ENCODE data around the gene FBXO44. TPM values are rescaled to one million over a fixed set of nuclear protein-coding genes. Genes with fewer than 3 reads are reported as not detected.

Gene FBXO44
- total RNA-seq, 1 donor from 2014 or later, result 24.2 TPM

DNA sequence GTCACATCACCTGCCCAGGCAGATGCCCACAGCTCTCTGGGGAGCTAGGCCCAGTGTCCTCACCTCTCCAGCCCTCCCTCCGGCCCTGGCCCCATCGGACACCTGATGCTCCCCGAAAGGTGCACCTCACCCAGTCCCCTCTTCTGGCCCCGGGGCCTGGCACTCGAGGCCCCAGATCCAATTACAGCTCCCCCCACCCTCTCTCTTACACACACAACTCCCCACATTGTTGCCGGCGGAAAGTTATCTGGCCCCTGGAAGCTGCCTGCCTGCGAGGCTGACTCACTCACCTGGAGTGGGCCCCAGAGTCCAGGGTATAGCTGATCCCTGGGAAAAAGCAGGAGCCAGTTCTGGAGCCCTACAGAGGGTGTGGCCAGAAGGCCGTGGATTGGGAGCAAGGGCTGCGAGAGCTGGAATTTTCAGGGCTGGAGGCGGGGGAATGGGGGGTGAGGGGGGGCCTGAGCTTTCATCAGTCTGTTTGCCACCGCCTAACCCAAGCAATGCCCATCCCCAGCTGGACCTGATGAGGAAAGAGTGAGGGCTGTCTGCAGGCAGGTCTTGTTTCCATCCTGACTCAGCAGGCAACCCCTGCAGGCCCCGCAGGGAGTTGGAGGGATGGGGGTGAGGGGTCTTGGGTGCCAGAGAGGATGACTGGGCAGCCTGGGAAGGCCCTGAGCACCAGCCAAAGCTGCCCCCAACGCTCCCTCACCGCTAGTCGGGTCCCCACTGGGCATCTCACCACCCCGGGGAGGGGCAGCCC, 1.4 kb upstream of the FBXO44 start:
- Mint-ChIP-seq H3K4me3 (peak overlapping the region; percentile 53), H3K36me3 (ENCODE audit: low read depth) (peaks cover 2% of the 10 kb centered on the region), H3K4me1 (ENCODE audit: low read depth) (peaks cover 23% of the 10 kb centered on the region), H3K27me3 (ENCODE audit: insufficient read depth) (peaks cover 17% of the 10 kb centered on the region), H3K27ac (no peak overlapping the region), H3K9me3 (no peaks in the 10 kb centered on the region)
- no peak for DNase-seq (ENCODE audit: low spot score)
- intact Hi-C loops (cut with micrococcal nuclease), result loop anchor here (5.0 kb wide), 2 partner anchors 154 to 254 kb away; partner anchors contain the start of genes CLCN6 and MTHFR

DNA sequence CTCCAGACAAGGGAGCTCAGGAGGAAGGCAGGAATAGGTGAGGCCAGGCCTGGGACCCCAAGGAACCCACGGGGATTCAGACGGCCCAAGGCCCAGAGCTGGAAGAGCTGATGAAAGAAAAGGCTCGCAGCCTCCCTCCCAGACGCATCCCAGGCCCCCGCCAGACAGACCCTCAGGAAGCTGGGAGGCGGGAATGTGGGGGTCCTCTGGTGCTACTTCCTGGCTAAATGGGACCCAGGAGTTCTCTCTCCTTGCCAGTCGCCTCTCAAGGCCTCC, 878 bp upstream of the FBXO44 start:
- peak overlapping the region; percentile 53 for H3K4me3 Mint-ChIP-seq
- intact Hi-C loops (cut with micrococcal nuclease), result loop anchor here (1.0 to 5.0 kb wide), 5 partner anchors 11 to 254 kb away; partner anchors contain the start of genes AGTRAP, CLCN6, FBXO6 and MAD2L2
- no peaks in the 10 kb centered on the region for H3K9me3 Mint-ChIP-seq
- DNase-seq (ENCODE audit: low spot score), result no peak
- H3K27me3 Mint-ChIP-seq (ENCODE audit: insufficient read depth), result peaks cover 17% of the 10 kb centered on the region
- peaks cover 3% of the 10 kb centered on the region for H3K36me3 Mint-ChIP-seq (ENCODE audit: low read depth)
- peaks cover 23% of the 10 kb centered on the region for H3K4me1 Mint-ChIP-seq (ENCODE audit: low read depth)
- H3K27ac Mint-ChIP-seq, result no peak overlapping the region

DNA sequence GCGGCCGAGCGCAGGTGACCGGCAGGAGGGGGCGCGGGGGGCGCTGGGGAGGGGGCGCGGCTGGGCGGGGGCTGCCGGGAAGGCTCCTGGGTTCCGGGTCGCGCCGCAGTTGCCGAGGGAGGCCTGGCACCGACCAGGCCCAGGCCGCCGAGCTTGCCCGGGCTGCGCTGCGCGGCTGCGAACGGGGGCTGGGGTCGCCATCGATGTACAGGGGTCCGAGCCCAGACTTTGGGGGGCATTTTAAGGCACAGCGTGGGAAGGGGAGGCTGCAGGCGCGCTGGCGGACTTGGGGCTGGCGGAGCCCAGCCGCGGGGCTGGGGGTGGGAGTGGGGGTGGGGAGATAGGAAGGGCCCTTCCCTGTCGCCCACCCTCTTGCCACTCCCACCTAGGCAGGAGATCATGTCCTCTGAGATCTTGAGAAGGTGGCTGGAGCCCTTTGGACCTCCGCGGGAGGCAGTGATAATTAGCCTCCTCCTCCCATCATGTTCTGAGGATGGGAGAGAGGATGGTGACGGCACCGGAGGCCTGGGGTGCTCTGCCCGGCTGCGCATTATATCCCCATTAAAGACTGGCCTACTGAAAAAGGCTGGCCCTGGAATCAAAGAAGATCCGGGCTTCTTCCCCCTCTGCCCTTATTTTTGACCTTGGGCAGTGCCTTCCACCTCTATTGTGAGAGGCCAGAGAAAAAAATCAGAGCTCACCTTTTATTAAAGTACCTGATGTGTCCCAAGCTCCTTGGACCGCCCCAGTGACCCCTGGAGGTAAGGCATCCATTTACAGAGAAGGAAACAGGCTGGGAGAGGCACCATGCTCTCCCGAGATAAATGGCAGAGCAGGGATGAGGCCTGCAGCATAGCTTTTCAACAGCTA, 497 bp downstream of the FBXO44 start:
- Mint-ChIP-seq H3K9me3 (no peaks in the 10 kb centered on the region), H3K36me3 (ENCODE audit: low read depth) (peaks cover 8% of the 10 kb centered on the region), H3K27ac (no peak overlapping the region), H3K4me1 (ENCODE audit: low read depth) (peaks cover 17% of the 10 kb centered on the region), H3K4me3 (peak overlapping the region; percentile 77), H3K27me3 (ENCODE audit: insufficient read depth) (peaks cover 14% of the 10 kb centered on the region)
- no peak for DNase-seq (ENCODE audit: low spot score)
- intact Hi-C loops (cut with micrococcal nuclease), result loop anchor here (1.0 to 5.0 kb wide), 5 partner anchors 9 to 252 kb away; partner anchors contain the start of genes AGTRAP, CLCN6, FBXO6 and MAD2L2

DNA sequence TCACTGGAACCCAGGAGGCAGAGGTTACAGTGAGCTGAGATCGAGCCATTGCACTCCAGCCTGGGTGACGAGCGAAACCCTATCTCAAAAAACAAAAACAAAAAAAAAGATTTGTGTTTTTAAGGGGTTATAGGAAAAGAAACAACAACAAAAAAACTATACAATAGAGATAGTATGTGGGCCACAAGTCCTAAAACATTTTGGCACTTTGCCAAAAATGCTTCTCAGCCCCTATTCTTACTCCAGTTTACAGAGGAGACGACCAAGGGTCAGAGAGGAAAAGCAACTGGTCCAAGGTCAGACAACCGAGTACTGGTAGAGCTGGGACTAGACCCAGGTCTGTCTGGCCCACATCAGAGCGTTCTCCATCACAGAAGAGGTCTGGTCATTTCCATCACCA, 3.0 kb downstream of the FBXO44 start:
- Mint-ChIP-seq H3K36me3 (ENCODE audit: low read depth) (peaks cover 11% of the 10 kb centered on the region), H3K4me1 (ENCODE audit: low read depth) (peaks cover 9% of the 10 kb centered on the region), H3K27me3 (ENCODE audit: insufficient read depth) (no peaks in the 10 kb centered on the region), H3K27ac (no peak overlapping the region), H3K4me3 (no peak overlapping the region), H3K9me3 (no peaks in the 10 kb centered on the region)
- no peak for DNase-seq (ENCODE audit: low spot score)
- intact Hi-C loops (cut with micrococcal nuclease), result no loop called here

DNA sequence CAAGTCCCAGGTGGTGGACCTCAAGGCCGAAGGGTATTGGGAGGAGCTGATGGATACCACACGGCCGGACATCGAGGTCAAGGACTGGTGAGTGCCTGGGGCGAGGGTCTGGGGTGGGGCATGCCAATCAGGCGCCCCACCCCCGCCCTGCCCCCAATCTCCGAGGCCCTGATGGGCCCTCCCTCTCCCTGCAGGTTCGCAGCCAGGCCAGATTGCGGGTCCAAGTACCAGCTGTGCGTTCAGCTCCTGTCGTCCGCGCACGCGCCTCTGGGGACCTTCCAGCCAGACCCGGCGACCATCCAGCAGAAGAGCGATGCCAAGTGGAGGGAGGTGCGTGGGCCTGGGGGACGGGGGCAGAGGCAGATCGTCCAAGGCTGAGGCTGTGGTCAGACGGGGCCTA, 3.9 kb downstream of the FBXO44 start:
- H3K27ac Mint-ChIP-seq, result no peak overlapping the region
- peaks cover 12% of the 10 kb centered on the region for H3K36me3 Mint-ChIP-seq (ENCODE audit: low read depth)
- H3K4me3 Mint-ChIP-seq, result no peak overlapping the region
- no peaks in the 10 kb centered on the region for H3K27me3 Mint-ChIP-seq (ENCODE audit: insufficient read depth)
- peaks cover 9% of the 10 kb centered on the region for H3K4me1 Mint-ChIP-seq (ENCODE audit: low read depth)
- intact Hi-C loops (cut with micrococcal nuclease), result no loop called here
- DNase-seq (ENCODE audit: low spot score), result no peak
- no peaks in the 10 kb centered on the region for H3K9me3 Mint-ChIP-seq

DNA sequence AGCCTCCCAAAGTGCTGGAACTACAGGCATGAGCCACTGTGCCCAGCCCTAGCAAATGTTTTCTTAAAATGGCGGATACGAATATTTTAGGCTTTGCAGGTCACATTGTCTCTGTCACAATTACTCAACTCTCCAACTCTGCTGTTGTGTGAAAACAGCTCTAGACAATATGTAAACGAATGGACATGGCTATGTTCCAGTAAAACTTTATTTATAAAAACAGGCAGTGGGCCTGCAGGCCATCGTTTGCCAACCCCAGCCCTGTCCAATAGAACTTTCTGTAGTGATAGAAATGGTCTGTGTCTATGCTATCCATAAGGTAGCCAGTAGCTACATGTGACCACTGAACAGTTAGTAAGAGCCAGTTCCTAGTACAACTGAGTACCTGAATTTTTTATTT, 5.1 kb downstream of the FBXO44 start:
- Mint-ChIP-seq H3K27me3 (ENCODE audit: insufficient read depth) (no peaks in the 10 kb centered on the region), H3K9me3 (no peaks in the 10 kb centered on the region), H3K27ac (no peak overlapping the region), H3K4me1 (ENCODE audit: low read depth) (peaks cover 9% of the 10 kb centered on the region), H3K36me3 (ENCODE audit: low read depth) (peaks cover 12% of the 10 kb centered on the region), H3K4me3 (no peak overlapping the region)
- no peak for DNase-seq (ENCODE audit: low spot score)
- intact Hi-C loops (cut with micrococcal nuclease), result no loop called here

- DNase-seq (ENCODE audit: low spot score), result no peak
- Mint-ChIP-seq H3K4me1 (ENCODE audit: low read depth) (no peaks in the 10 kb centered on the region), H3K36me3 (ENCODE audit: low read depth) (peaks cover 12% of the 10 kb centered on the region), H3K9me3 (no peaks in the 10 kb centered on the region), H3K4me3 (no peak overlapping the region), H3K27ac (no peak overlapping the region), H3K27me3 (ENCODE audit: insufficient read depth) (no peaks in the 10 kb centered on the region)
- intact Hi-C loops (cut with micrococcal nuclease), result no loop called here
Observed at GRCh38 chr1:11661103-11661502, 6.4 kb downstream of the FBXO44 start.

DNA sequence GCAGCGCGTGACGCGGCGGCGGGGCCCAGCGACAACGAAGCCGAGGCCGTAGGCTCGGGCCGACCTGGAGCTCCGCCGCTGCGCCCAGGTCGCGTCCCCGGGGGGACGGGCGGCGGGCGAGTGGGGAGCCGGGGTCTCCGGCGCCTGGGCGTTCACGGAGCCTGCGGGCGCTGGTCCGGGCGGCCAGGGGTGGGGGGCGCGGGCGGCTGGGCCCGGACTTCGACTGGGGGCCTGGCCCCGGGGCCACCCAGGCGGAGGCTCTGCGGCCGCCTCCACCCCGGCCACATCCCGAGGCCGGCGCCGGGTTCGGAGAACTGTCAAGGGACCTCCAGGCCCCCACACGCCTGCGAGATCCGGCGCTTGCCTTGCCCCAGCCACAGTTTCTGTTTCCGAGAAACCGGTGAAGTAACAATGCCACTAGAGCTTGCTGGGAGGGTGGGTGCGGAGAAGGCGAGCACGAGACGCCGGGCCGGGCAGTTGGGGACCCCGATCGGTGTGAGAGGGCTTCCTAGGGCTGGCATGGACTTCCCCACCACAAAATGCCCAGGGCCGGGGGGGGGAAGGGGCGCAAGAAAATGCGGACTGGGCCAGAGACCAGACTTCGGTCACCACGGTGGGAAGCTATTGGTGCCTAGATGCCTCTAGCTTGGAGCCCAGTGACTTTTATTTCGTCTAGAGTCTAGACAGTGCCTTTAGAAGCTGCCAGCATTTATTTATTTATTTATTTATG, 9.8 kb downstream of the FBXO44 start:
- DNase-seq (ENCODE audit: low spot score), result peak; percentile 53
- no peaks in the 10 kb centered on the region for H3K9me3 Mint-ChIP-seq
- peak overlapping the region; percentile 79 for H3K27ac Mint-ChIP-seq
- peaks cover 8% of the 10 kb centered on the region for H3K36me3 Mint-ChIP-seq (ENCODE audit: low read depth)
- H3K4me3 Mint-ChIP-seq, result peak overlapping the region; percentile 83
- H3K27me3 Mint-ChIP-seq (ENCODE audit: insufficient read depth), result no peaks in the 10 kb centered on the region
- intact Hi-C loops (cut with micrococcal nuclease), result loop anchor here (1.0 kb wide), 3 partner anchors 10 to 55 kb away; partner anchors contain the start of genes FBXO2, FBXO44 and MAD2L2
- peaks cover 5% of the 10 kb centered on the region for H3K4me1 Mint-ChIP-seq (ENCODE audit: low read depth)

DNA sequence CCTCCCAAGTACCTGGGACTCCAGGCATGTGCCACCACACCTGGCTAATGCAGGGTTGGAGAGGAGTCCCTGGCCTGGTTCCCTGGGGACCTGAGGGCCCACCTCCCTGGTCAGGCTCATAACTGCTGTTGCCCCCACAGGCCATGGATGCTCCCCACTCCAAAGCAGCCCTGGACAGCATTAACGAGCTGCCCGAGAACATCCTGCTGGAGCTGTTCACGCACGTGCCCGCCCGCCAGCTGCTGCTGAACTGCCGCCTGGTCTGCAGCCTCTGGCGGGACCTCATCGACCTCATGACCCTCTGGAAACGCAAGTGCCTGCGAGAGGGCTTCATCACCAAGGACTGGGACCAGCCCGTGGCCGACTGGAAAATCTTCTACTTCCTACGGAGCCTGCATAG, 13.8 kb downstream of the FBXO44 start:
- no peak overlapping the region for H3K27ac Mint-ChIP-seq
- DNase-seq (ENCODE audit: low spot score), result no peak
- peaks cover 11% of the 10 kb centered on the region for H3K36me3 Mint-ChIP-seq (ENCODE audit: low read depth)
- peaks cover 5% of the 10 kb centered on the region for H3K4me1 Mint-ChIP-seq (ENCODE audit: low read depth)
- no peaks in the 10 kb centered on the region for H3K9me3 Mint-ChIP-seq
- intact Hi-C loops (cut with micrococcal nuclease), result no loop called here
- H3K27me3 Mint-ChIP-seq (ENCODE audit: insufficient read depth), result no peaks in the 10 kb centered on the region
- H3K4me3 Mint-ChIP-seq, result no peak overlapping the region

DNA sequence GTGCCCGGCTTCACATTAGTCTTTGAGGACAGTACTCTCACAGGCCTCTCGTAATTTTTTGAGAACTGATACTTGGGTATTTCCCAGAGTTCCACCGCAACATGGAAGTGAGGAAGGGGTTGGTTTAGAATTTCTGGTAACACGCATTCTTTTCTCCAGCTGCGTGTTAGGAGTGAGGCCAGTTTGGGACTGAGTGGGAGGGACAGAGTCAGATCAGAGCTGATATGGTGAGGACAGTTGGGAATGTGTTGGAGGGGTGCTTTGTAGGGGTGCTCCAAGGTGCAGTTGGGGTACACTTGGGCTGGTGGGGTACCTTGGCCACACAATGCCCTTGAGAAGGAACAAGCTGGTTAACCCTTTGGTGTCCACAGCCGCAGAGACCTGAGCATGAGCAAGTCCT, 16.1 kb downstream of the FBXO44 start:
- no peak for DNase-seq (ENCODE audit: low spot score)
- peaks cover 15% of the 10 kb centered on the region for H3K36me3 Mint-ChIP-seq (ENCODE audit: low read depth)
- peaks cover 5% of the 10 kb centered on the region for H3K4me1 Mint-ChIP-seq (ENCODE audit: low read depth)
- H3K27me3 Mint-ChIP-seq (ENCODE audit: insufficient read depth), result no peaks in the 10 kb centered on the region
- H3K4me3 Mint-ChIP-seq, result no peak overlapping the region
- H3K27ac Mint-ChIP-seq, result no peak overlapping the region
- intact Hi-C loops (cut with micrococcal nuclease), result no loop called here
- no peaks in the 10 kb centered on the region for H3K9me3 Mint-ChIP-seq

GRCh38 chr1:11671205-11671543, 16.5 kb downstream of the FBXO44 start:
- H3K9me3 Mint-ChIP-seq, result no peaks in the 10 kb centered on the region
- no peaks in the 10 kb centered on the region for H3K27me3 Mint-ChIP-seq (ENCODE audit: insufficient read depth)
- H3K4me3 Mint-ChIP-seq, result no peak overlapping the region
- peaks cover 15% of the 10 kb centered on the region for H3K36me3 Mint-ChIP-seq (ENCODE audit: low read depth)
- intact Hi-C loops (cut with micrococcal nuclease), result no loop called here
- no peak overlapping the region for H3K27ac Mint-ChIP-seq
- H3K4me1 Mint-ChIP-seq (ENCODE audit: low read depth), result peaks cover 5% of the 10 kb centered on the region
- DNase-seq (ENCODE audit: low spot score), result no peak

DNA sequence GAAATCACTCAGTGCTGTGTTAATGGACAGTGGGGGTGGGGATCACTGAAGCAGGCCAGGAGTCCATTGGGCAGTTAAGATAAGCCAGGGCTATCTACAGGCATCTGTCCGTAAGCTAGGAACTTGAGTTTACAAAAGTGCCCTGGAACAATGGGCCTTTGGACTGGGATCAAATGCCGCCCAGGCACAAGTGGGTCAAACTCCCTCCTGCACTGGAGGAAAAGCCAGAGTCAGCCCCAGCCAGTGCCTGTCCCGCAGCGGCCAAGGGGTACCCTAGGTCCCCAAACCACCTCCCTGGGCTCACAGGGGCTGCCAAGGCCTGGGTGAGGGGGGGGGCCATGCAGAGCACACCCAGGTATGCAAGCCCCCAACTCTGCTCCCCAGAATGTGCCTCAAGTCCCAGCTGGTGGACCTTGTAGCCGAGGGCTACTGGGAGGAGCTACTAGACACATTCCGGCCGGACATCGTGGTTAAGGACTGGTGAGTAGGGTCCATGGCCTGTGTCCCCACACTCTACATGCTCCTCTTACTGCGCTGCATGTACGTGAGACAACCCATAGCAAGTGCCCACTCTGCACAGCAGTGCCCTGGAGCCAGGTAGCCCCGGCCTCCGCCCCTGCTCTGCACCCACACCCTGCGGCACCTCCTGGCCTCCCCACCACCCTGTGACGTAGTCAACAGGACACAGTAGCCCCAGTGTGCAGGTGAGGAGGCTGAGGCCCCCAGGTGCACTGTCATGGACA, 17.0 kb downstream of the FBXO44 start:
- Mint-ChIP-seq H3K4me1 (ENCODE audit: low read depth) (peaks cover 5% of the 10 kb centered on the region), H3K9me3 (no peaks in the 10 kb centered on the region), H3K36me3 (ENCODE audit: low read depth) (peaks cover 15% of the 10 kb centered on the region), H3K27me3 (ENCODE audit: insufficient read depth) (no peaks in the 10 kb centered on the region), H3K4me3 (no peak overlapping the region), H3K27ac (no peak overlapping the region)
- no peak for DNase-seq (ENCODE audit: low spot score)
- intact Hi-C loops (cut with micrococcal nuclease), result no loop called here

All from activated T-helper 1 cell treated with anti-CD3 and anti-CD28 coated beads, Interleukin-12 subunit alpha, Interleukin-12 subunit beta, Interleukin-2, Interleukin-4 antibody, amounts not matched to agents 30 ng/mL and 10 ng/mL and 1 ng/mL, durations not matched to agents 14 hours and 24 hours and 36 hours (primary cell).